Endothelial cell of umbilical vein (primary cell): Measurements from ENCODE around the gene PPP4R1. TPM values are rescaled to one million over a fixed set of nuclear protein-coding genes. Genes with fewer than 3 reads are reported as not detected.

ENCODE experiments used
- BruUV-seq: library from RNA; stranded (reverse); fragments of 400-500 nt; replicated peaks from 2 replicates; lab custom pipeline; 2021; lab: Mats Ljungman, UMichigan
- CTCF ChIA-PET: fragments of 300-600, 350-600 bp; sonication (Branson Sonifier 250); formaldehyde crosslinking; loops from one replicate; lab custom pipeline; 2021; ENCODE audit warnings: antibody characterized with exemption, inconsistent platforms; lab: Charles Lee
- POLR2A ChIA-PET: fragments of 300-600, 350-600 bp; sonication (Branson Sonifier 250); formaldehyde crosslinking; loops from one replicate; lab custom pipeline; 2021; ENCODE audit warnings: antibody characterized with exemption, inconsistent platforms; lab: Charles Lee
- DNase-seq: peaks from one replicate; pipeline ENCODE4 v3.0.0-alpha.2; 2011; ENCODE audit warnings: low read depth, low spot score
- FAIRE-seq: peaks from 2 replicates; lab custom pipeline; 2011; peaks lifted over from hg19 to GRCh38; lab: Jason Lieb, UNC
- H2AFZ ChIP-seq: 2 replicates; pipeline ENCODE4 v1.6.0; 2012; ENCODE audit warnings: low read depth, low read length, control low read depth, inconsistent platforms
- H3K27ac ChIP-seq: 2 replicates; pipeline ENCODE4 v1.5.1; 2011; ENCODE audit warnings: low read depth, mild to moderate bottlenecking, control low read depth, low read length, moderate library complexity; ENCODE audit not compliant: insufficient read depth
- H3K27me3 ChIP-seq, 2 experiments: 2 replicates each; pipeline versions ENCODE4 v1.6.0 to v1.6.1; 2011; ENCODE audit warnings: low read length in 2 of 2, mixed read lengths in 1 of 2; ENCODE audit not compliant: control insufficient read depth in 2 of 2, insufficient read depth in 2 of 2
- H3K36me3 ChIP-seq, 2 experiments: 2 replicates in 1 of 2; 3 replicates in 1 of 2; pipeline ENCODE4 v1.5.1; 2011; ENCODE audit warnings: low read length in 2 of 2, mild to moderate bottlenecking in 1 of 2, moderate library complexity in 1 of 2; ENCODE audit not compliant: control insufficient read depth in 2 of 2, insufficient read depth in 2 of 2; ENCODE audit errors: extremely low read depth in 1 of 2
- H3K4me1 ChIP-seq: 3 replicates; pipeline ENCODE4 v1.5.1; 2011; ENCODE audit warnings: mild to moderate bottlenecking, low read length; ENCODE audit not compliant: control insufficient read depth, insufficient read depth; ENCODE audit errors: extremely low read depth
- H3K4me2 ChIP-seq: 2 replicates; pipeline ENCODE4 v1.6.1; 2011; ENCODE audit warnings: low read length, control low read depth, mixed read lengths; ENCODE audit not compliant: insufficient read depth
- H3K4me3 ChIP-seq, 3 experiments: fragments of 200-600 bp in 1 of 3; sonication (generic), shearing (Covaris generic) in 1 of 3; replicated peaks in 1 of 3; 2 replicates each; pipeline ENCODE4 v1.5.1; 2011 to 2016; ENCODE audit warnings: control low read depth in 3 of 3, low read length in 3 of 3, mild to moderate bottlenecking in 2 of 3, inconsistent platforms in 1 of 3, low read depth in 1 of 3, moderate library complexity in 1 of 3; ENCODE audit not compliant: insufficient read depth in 1 of 3
- H3K79me2 ChIP-seq: 2 replicates; pipeline ENCODE4 v1.6.0; 2012; ENCODE audit warnings: low read length, inconsistent platforms; ENCODE audit not compliant: control insufficient read depth, insufficient read depth
- H3K9ac ChIP-seq: replicated peaks from 2 replicates; pipeline ENCODE3; 2011; ENCODE audit warnings: low read length, control low read depth; ENCODE audit not compliant: insufficient read depth; ENCODE audit errors: extremely low read depth
- H3K9me1 ChIP-seq: replicated peaks from 3 replicates; pipeline ENCODE4 v1.6.0; 2011; ENCODE audit warnings: mild to moderate bottlenecking, low read length; ENCODE audit not compliant: control insufficient read depth, insufficient read depth; ENCODE audit errors: extremely low read depth
- H3K9me3 ChIP-seq: replicated peaks from 2 replicates; pipeline ENCODE4 v1.5.1; 2012; ENCODE audit warnings: low read length, inconsistent platforms; ENCODE audit not compliant: control insufficient read depth, insufficient read depth
- H4K20me1 ChIP-seq: replicated peaks from 2 replicates; pipeline ENCODE3; 2011; ENCODE audit warnings: mild to moderate bottlenecking, low read length; ENCODE audit not compliant: control insufficient read depth, insufficient read depth; ENCODE audit errors: extremely low read depth
- FOS ChIP-seq: IDR thresholded peaks from 2 replicates; pipeline ENCODE4 v1.6.1; 2011; ENCODE audit warnings: mild to moderate bottlenecking, low read length, moderate library complexity, borderline replicate concordance; ENCODE audit not compliant: insufficient read depth
- MYC ChIP-seq: IDR thresholded peaks from one replicate; pipeline ENCODE4 v1.6.1; 2011; ENCODE audit warnings: mild to moderate bottlenecking, low read depth, low read length
- POLR2A ChIP-seq: IDR thresholded peaks from 2 replicates; pipeline ENCODE4 v1.6.1; 2012; ENCODE audit warnings: low read depth, mild to moderate bottlenecking, control low read depth, low read length
- dilution Hi-C: fragments of 300-500 bp; cut with MboI; formaldehyde crosslinking; loops from one replicate; pipeline ENCODE4 v1.15.0; 2019; ENCODE audit warnings: low sequenced_read_pairs; ENCODE audit not compliant: extremely low pct_ligation_motif_present
- intact Hi-C: fragments of 100-400 bp; cut with micrococcal nuclease; formaldehyde crosslinking; loops from one replicate; pipeline ENCODE4 v1.10.0; 2022
- polyA plus RNA-seq, 4 experiments: library from polyadenylated mRNA; depleted of rRNA in 3 of 4; stranded (reverse) in 3 of 4; unstranded in 1 of 4; fragments of >200 nt; gene quantifications; 2 replicates each; pipeline versions ENCODE4 v1.2.1 to v1.2.3, GENCODE V29; 2011 to 2012; ENCODE audit warnings: missing spikeins in 1 of 4
- total RNA-seq: library from RNA; stranded (reverse); gene quantifications from 2 replicates; pipeline ENCODE4 v1.2.3, GENCODE V29; 2021
- TF ChIP-seq, protein P1 (sequence below), 2 donors: IDR thresholded peaks; 1 replicate in 1 of 2; 2 replicates in 1 of 2; pipeline ENCODE4 v1.5.1; 2011; ENCODE audit warnings: low read length in 2 of 2, mild to moderate bottlenecking in 2 of 2, moderate library complexity in 2 of 2, control low read depth in 1 of 2, inconsistent platforms in 1 of 2, low read depth in 1 of 2; ENCODE audit not compliant: insufficient read depth in 1 of 2; ENCODE audit errors: extremely low read depth in 1 of 2
- TF ChIP-seq, protein P2 (sequence below): IDR thresholded peaks from 2 replicates; pipeline ENCODE4 v1.6.1; 2011; ENCODE audit not compliant: insufficient read depth, insufficient read length

PPP4R1 gene
- total and polyA plus RNA-seq, 2 donors (not counting 3 experiments of a cell fraction or from before 2014, with no cell fraction given): 138 to 152 TPM

DNA sequence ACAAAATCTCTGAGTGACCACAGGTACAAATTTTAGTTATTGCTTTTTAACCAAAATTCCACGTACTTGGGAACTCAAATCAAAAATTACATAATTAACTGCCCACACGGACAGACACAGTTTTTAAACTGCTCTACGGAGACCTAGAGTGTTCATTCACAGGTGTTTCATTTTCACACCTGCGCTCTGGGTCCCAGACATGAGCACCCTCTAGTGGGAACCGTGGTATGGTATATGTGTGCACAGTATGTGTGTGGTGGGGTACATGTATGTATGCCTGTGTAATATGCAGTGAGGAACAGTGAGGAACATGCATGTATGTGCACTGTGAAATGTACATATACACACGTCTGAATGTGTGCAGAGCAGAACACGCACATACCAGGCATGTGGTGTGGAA is 65.0 kb downstream of the PPP4R1 start:
- no TSS peak for BruUV-seq
- H3K36me3 ChIP-seq: peaks cover 34 to 49% of the 10 kb centered on the region in 2 experiments
- DNase-seq: no peak
- H3K27me3 ChIP-seq: no peaks in the 10 kb centered on the region
- H3K79me2 ChIP-seq: no peaks in the 10 kb centered on the region
- intact Hi-C loops (no loop called here), dilution Hi-C loops (no loop called here)
- no peaks in the 10 kb centered on the region for H4K20me1 ChIP-seq
- ChIA-PET CTCF (no interaction called here), POLR2A (no interaction called here)
- H2AFZ ChIP-seq: no peak overlapping the region
- no peak overlapping the region for H3K27ac ChIP-seq
- H3K9ac ChIP-seq: no peak overlapping the region
- no peaks in the 10 kb centered on the region for H3K4me1 ChIP-seq
- H3K9me1 ChIP-seq: no peaks in the 10 kb centered on the region
- H3K9me3 ChIP-seq: no peaks in the 10 kb centered on the region
- no peak for FAIRE-seq
- no peak overlapping the region for H3K4me2 ChIP-seq
- TF ChIP-seq POLR2A (no peak), FOS (no peak), MYC (no peak)
- TF ChIP-seq, protein P1, sequence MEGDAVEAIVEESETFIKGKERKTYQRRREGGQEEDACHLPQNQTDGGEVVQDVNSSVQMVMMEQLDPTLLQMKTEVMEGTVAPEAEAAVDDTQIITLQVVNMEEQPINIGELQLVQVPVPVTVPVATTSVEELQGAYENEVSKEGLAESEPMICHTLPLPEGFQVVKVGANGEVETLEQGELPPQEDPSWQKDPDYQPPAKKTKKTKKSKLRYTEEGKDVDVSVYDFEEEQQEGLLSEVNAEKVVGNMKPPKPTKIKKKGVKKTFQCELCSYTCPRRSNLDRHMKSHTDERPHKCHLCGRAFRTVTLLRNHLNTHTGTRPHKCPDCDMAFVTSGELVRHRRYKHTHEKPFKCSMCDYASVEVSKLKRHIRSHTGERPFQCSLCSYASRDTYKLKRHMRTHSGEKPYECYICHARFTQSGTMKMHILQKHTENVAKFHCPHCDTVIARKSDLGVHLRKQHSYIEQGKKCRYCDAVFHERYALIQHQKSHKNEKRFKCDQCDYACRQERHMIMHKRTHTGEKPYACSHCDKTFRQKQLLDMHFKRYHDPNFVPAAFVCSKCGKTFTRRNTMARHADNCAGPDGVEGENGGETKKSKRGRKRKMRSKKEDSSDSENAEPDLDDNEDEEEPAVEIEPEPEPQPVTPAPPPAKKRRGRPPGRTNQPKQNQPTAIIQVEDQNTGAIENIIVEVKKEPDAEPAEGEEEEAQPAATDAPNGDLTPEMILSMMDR (IDR thresholded peaks at IDR 0.05; ENCODE audit: extremely low read depth in 1 of 2, insufficient read depth in 1 of 2, low read depth in 1 of 2, low read length in 2 of 2): no peak
- TF ChIP-seq, protein P2, sequence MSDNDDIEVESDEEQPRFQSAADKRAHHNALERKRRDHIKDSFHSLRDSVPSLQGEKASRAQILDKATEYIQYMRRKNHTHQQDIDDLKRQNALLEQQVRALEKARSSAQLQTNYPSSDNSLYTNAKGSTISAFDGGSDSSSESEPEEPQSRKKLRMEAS: no peak
- H3K4me3 ChIP-seq: no peak overlapping the region

DNA sequence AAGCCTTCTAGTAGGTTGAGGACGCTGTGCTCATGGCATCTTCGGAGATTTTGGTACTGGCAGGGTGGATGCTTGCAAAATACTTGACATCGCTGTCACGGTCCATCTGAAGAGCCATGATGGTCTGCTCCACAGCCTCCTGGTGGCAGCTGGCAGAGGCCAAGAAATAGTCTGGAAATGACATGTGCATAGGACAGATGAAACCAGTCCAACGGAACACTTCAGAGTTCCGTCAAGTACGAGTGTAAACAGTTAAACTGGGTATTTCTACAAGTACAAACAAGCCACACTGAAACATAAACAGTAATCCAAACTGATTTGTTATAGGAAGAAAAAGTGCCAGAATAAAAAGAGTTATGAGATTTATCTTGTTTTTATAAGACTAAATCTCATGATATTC is 66.6 kb downstream of the PPP4R1 start:
- TF ChIP-seq, protein P2: no peak
- TF ChIP-seq, protein P1 (IDR thresholded peaks at IDR 0.05; ENCODE audit: extremely low read depth in 1 of 2, insufficient read depth in 1 of 2, low read depth in 1 of 2, low read length in 2 of 2): no peak
- no TSS peak for BruUV-seq
- no peak for FAIRE-seq

More for the DNA sequence above, 66.6 kb downstream of the PPP4R1 start:
- H3K36me3 ChIP-seq: peaks cover 30 to 45% of the 10 kb centered on the region in 2 experiments
- no peak for DNase-seq
- no peaks in the 10 kb centered on the region for H4K20me1 ChIP-seq
- intact Hi-C loops (no loop called here), dilution Hi-C loops (no loop called here)
- no peak overlapping the region for H3K4me2 ChIP-seq
- no peak overlapping the region for H2AFZ ChIP-seq
- POLR2A ChIA-PET: no interaction called here
- CTCF ChIA-PET: no interaction called here
- no peaks in the 10 kb centered on the region for H3K79me2 ChIP-seq
- H3K4me1 ChIP-seq: no peaks in the 10 kb centered on the region
- H3K9me3 ChIP-seq: no peaks in the 10 kb centered on the region
- no peaks in the 10 kb centered on the region for H3K27me3 ChIP-seq
- no peak overlapping the region for H3K4me3 ChIP-seq
- no peak overlapping the region for H3K27ac ChIP-seq
- H3K9ac ChIP-seq: no peak overlapping the region
- H3K9me1 ChIP-seq: no peaks in the 10 kb centered on the region
